Thyroid gland (tissue), 4 donors: ENCODE results near the gene MYLK. TPM values are rescaled to one million over a fixed set of nuclear protein-coding genes. Genes with fewer than 3 reads are reported as not detected.

Source experiments
- DNase-seq, 2 donors: peaks; one replicate each; pipeline ENCODE4 v3.0.0-alpha.2; 2019
- H3K27ac ChIP-seq, 3 donors: fragments of 200-600 bp; sonication (generic); 1 replicate in 2 of 3; 2 replicates in 1 of 3; pipeline ENCODE4 v1.5.1; 2016 to 2019; ENCODE audit warnings: mild to moderate bottlenecking in 1 of 3, moderate library complexity in 1 of 3
- H3K27me3 ChIP-seq: fragments of 200-600 bp; sonication (generic); one replicate; pipeline ENCODE4 v1.5.1; 2019
- H3K36me3 ChIP-seq, 2 donors: fragments of 200-600 bp; sonication (generic); one replicate each; pipeline ENCODE4 v1.5.1; 2016 to 2019
- H3K4me1 ChIP-seq, 2 donors: fragments of 200-600 bp; sonication (generic); one replicate each; pipeline ENCODE4 v1.5.1; 2017 to 2019
- H3K4me3 ChIP-seq, 3 donors: fragments of 200-600 bp; sonication (generic); replicated peaks in 1 of 3; 1 replicate in 2 of 3; 2 replicates in 1 of 3; pipeline ENCODE4 v1.5.1; 2016; ENCODE audit warnings: mild to moderate bottlenecking in 1 of 3
- H3K9me3 ChIP-seq: fragments of 200-600 bp; sonication (generic); one replicate; pipeline ENCODE4 v1.5.1; 2017
- CTCF ChIP-seq, 6 experiments: fragments of 200-600 bp in 3 of 6; fragments of 450-650 bp in 3 of 6; sonication (generic) in 3 of 6; IDR thresholded peaks; one replicate each; pipeline ENCODE4 v1.5.1; 2016 to 2019; ENCODE audit warnings: antibody characterized with exemption in 6 of 6, mild to moderate bottlenecking in 2 of 6, inconsistent platforms in 1 of 6, moderate library complexity in 1 of 6
- POLR2A ChIP-seq, 2 donors: fragments of 450-650 bp; IDR thresholded peaks; one replicate each; pipeline ENCODE4 v1.6.1; 2017; ENCODE audit warnings: antibody characterized with exemption in 2 of 2, mild to moderate bottlenecking in 2 of 2, moderate library complexity in 1 of 2
- WGBS, 2 donors: methylation state at CpG; one replicate each; pipeline ENCODE4 v1.1.5; 2017; 5-methylcytosine and 5-hydroxymethylcytosine counted together
- intact Hi-C: fragments of 100-400 bp; cut with DNase I; formaldehyde crosslinking; loops from one replicate; pipeline ENCODE4 v1.15.1; 2023
- total RNA-seq, 4 donors: library from RNA; depleted of rRNA; stranded (reverse); fragments of >200 nt; gene quantifications; one replicate each; pipeline ENCODE4 v1.2.3, GENCODE V29; 2016

MYLK gene
- total RNA-seq, 4 donors from 2014 or later: 28.9 to 51.2 (median 37.4) TPM

- intact Hi-C loops: no loop called here
- Histone ChIP-seq H3K27ac (no peak overlapping the region), H3K9me3 (no peaks in the 10 kb centered on the region), H3K27me3 (no peaks in the 10 kb centered on the region), H3K4me3 (no peak overlapping the region), H3K4me1 (peaks cover 4% of the 10 kb centered on the region in 2 donors), H3K36me3 (no peaks in the 10 kb centered on the region)
- 85 to 91% methylated on average over 7 of the region's 7 CpGs for WGBS, 2 donors
- TF ChIP-seq CTCF (IDR thresholded peaks at IDR 0.05) (no peak), POLR2A (IDR thresholded peaks at IDR 0.05) (no peak)
- DNase-seq: no peak
These were observed 5.3 kb downstream of the MYLK start for GRCh38 chr3:123878807-123879206.

GRCh38 chr3:123877965-123878364 is 6.2 kb downstream of the MYLK start:
- no peak overlapping the region for H3K27ac ChIP-seq

GRCh38 chr3:123877466-123877865 is 6.7 kb downstream of the MYLK start:
- intact Hi-C loops: no loop called here
- 84 to 86% methylated on average over 4 of the region's 4 CpGs for WGBS, 2 donors
- H3K4me3 ChIP-seq: no peak overlapping the region
- H3K36me3 ChIP-seq: no peaks in the 10 kb centered on the region
- H3K4me1 ChIP-seq: no peaks in the 10 kb centered on the region
- no peak for TF ChIP-seq CTCF (IDR thresholded peaks at IDR 0.05)
- no peak overlapping the region for H3K27ac ChIP-seq
- no peak for DNase-seq
- no peaks in the 10 kb centered on the region for H3K27me3 ChIP-seq
- no peaks in the 10 kb centered on the region for H3K9me3 ChIP-seq

More at GRCh38 chr3:123877965-123878364, 6.2 kb downstream of the MYLK start:
- intact Hi-C loops: no loop called here
- Histone ChIP-seq H3K9me3 (no peaks in the 10 kb centered on the region), H3K36me3 (no peaks in the 10 kb centered on the region), H3K4me3 (no peak overlapping the region), H3K27me3 (no peaks in the 10 kb centered on the region), H3K4me1 (no peaks in the 10 kb centered on the region)
- TF ChIP-seq POLR2A (IDR thresholded peaks at IDR 0.05): no peak
- TF ChIP-seq CTCF (IDR thresholded peaks at IDR 0.05): no peak
- WGBS, 2 donors: 82 to 97% methylated on average over 3 to 4 of the region's 4 CpGs
- no peak for DNase-seq

GRCh38 chr3:123876858-123877257 is 7.3 kb downstream of the MYLK start:
- Histone ChIP-seq H3K9me3 (no peaks in the 10 kb centered on the region), H3K27ac (no peak overlapping the region), H3K4me1 (no peaks in the 10 kb centered on the region), H3K27me3 (no peaks in the 10 kb centered on the region), H3K4me3 (no peak overlapping the region), H3K36me3 (no peaks in the 10 kb centered on the region)
- no peak for DNase-seq
- intact Hi-C loops: no loop called here
- TF ChIP-seq CTCF (IDR thresholded peaks at IDR 0.05) (no peak), POLR2A (IDR thresholded peaks at IDR 0.05) (no peak)

- WGBS, 2 donors: 88% methylated on average over 1 of the region's 1 CpG
- Histone ChIP-seq H3K4me1 (no peaks in the 10 kb centered on the region), H3K27ac (no peak overlapping the region), H3K4me3 (no peak overlapping the region), H3K36me3 (no peaks in the 10 kb centered on the region), H3K27me3 (no peaks in the 10 kb centered on the region), H3K9me3 (no peaks in the 10 kb centered on the region)
- no peak for TF ChIP-seq CTCF (IDR thresholded peaks at IDR 0.05)
- TF ChIP-seq POLR2A (IDR thresholded peaks at IDR 0.05): no peak
- intact Hi-C loops: no loop called here
- no peak for DNase-seq
These were observed 11.5 kb downstream of the MYLK start for GRCh38 chr3:123872621-123873020.
